HG03039 (cell line): ENCODE measurements around the gene DNAI4.
A peak's percentile ranks its signal among the peaks of the same experiment; 100 is the strongest.
"Not testable (repeated sequence)": the region's sequence is repeated elsewhere in the genome, so short reads cannot be mapped to it uniquely, and the experiment has no call there.

Experiments used
- ATAC-seq: cut with Tn5 transposase; IDR thresholded peaks from one replicate; pipeline ENCODE4 v1.9.1; 2021; ENCODE audit warnings: mild to moderate bottlenecking, moderate library complexity; ENCODE audit not compliant: unreplicated experiment

DNAI4 gene

GRCh38 chr1:66929999-66930822 lies 5.6 kb upstream of the DNAI4 start:
- peak; percentile 69 for ATAC-seq

DNA sequence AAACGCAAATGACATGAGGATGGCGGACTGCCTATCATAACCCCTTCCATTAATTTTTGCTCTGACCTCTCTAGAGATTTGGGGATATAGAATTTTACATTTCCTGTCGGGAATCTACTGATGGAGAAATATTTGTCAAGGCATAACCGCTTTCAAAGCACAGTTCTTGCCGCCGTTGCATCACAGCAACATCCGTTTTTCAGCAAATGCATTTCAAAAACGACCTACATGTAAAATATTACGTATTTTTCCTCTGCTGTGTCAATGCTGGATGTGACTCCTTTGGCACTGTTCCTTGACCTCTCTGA lies 5.0 kb upstream of the DNAI4 start:
- ATAC-seq = no peak

GRCh38 chr1:66929146-66929688 lies 4.6 kb upstream of the DNAI4 start:
- ATAC-seq = no peak

DNA sequence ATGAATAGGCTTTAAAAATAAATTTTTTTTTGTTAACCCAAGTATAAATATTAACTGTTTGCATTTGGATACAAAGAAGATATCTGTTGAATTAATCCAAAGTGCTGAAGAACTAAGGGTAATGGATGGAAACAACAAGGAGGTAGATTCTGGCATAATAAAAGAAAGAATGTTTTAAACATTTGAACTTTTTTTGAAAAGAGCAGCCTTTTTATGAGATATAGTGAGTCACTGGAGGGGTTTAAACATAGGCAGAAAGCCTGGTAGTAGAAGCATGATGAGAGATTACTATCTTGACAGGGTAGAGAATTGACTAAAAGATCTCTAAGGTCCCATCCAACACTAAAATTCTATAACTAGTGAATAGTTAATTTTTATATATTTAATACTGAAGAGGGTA lies 2.9 kb upstream of the DNAI4 start:
- ATAC-seq = no peak

DNA sequence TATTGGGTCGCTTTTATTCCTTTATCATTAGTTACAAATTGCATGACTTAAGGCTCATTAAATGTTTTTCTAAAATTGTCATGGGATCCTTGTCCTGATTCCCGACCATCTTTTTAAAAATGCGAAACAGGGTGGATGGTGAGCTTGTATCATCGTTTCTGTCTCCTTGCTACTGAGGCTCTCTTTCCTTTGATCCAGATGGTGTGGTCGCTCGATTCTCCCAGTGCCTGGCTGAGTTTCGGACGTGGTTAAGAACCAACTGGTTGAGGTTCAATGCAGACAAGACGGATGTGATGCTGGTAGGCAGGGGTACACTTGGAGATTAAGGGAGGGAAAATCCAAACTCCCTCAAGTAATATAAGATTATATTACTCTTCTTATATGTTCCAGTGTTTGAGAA lies 1.3 kb upstream of the DNAI4 start:
- ATAC-seq = no peak

DNA sequence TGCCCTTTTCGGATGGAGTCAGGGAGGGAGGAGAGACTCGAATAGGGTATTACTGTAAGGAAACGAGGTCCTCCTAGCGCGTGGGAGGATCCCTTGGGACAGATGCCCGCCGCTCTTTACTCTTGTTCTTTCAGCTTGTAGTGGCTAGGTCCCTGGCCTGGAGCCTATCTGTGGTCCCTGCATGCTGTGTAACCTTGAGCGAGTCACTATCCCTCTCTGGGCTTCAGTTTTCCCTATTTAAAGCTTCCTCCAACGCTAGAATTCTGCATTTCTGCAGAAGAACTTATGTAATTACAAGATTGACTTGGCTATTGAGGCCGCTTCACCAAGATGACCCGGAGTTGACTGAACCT lies 878 bp upstream of the DNAI4 start:
- no peak for ATAC-seq

DNA sequence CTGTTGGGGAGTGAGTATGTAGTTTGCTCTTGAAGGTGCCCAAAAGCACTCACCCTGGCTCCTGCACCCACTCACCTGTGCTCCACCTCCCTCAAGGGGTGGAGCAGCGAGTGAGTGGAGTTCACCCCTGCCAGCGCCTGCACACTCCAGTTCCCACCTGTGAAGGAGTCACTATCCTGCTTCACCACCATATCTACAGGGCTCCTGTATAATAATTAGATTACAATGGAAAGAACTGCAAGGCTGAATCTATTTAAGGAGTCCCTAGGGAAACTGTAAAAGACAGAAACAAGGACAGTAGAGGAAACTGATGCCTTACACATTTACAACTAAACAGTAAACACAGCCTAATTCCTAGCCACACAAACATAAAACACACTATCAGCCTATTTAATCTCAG lies 4.1 kb downstream of the DNAI4 start:
- ATAC-seq = no peak

DNA sequence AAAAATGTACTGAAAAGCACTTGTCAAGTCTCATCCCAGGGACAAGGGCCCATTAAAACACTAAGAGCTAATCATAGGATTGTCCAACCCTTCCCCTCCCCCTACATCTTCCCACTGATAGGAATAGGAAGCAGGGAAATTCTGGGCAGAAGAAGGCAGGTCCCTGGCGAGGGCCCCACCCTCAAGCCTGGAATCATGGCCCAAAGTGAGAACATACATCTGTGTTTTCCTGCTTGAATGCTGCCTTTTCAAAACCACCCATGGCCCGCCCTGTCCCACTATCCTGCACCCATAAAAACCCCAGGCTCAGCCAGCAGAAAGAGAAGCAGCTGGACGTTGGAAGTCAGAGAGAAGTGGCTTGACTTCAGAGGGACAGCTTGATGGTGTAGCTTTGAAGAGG lies 4.8 kb downstream of the DNAI4 start:
- ATAC-seq = no peak

GRCh38 chr1:66919063-66919462 lies 5.6 kb downstream of the DNAI4 start:
- ATAC-seq = no peak

- no peak for ATAC-seq
These were observed 7.2 kb downstream of the DNAI4 start for GRCh38 chr1:66917476-66917875.

DNA sequence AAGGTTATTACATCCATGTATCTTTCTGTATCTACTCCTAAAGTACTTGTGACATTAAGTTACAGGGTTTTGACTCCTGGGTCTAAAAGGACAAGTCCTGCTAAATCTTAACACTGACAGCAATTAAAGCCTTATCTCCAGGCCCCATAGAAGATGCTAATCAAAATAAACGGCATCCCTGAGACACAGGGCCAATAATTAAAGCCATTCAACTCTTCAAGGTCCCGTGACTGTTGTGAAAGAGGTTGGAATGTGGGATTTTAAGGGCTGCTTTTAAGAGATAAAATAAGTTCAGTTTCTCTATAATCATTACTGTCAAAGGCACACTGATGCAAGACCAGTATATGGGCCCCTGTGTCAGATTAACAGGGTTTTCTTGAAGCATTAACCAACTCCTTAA lies 8.3 kb downstream of the DNAI4 start:
- no peak for ATAC-seq

- not testable (repeated sequence) for ATAC-seq
These were observed 9.5 kb downstream of the DNAI4 start for GRCh38 chr1:66915203-66915602.

- no peak for ATAC-seq
These were observed 30.9 kb downstream of the DNAI4 start for GRCh38 chr1:66893712-66894111.

GRCh38 chr1:66890621-66891020 lies 34.0 kb downstream of the DNAI4 start:
- ATAC-seq = no peak

GRCh38 chr1:66889030-66889429 lies 35.6 kb downstream of the DNAI4 start:
- no peak for ATAC-seq

DNA sequence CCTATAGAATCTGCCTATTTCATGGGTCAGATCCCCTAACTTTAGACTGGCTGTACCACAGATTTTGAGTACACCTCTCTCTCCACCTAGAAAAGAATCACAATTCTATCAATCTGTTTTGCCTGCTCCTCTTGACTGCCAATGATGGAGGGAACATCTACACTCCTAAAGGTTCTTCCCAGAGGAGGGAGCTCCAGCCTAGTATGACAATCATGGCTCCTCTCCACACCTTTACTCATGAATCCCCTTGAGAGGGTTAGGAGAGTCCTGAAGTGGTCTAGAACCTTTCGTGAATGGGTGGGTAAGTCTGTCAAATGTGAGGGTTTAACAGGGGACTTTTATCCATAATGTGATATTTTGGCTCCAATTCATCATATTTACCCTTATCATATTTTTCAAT lies 48.0 kb downstream of the DNAI4 start:
- no peak for ATAC-seq

- no peak for ATAC-seq
These were observed 51.5 kb downstream of the DNAI4 start for GRCh38 chr1:66873111-66873510.

DNA sequence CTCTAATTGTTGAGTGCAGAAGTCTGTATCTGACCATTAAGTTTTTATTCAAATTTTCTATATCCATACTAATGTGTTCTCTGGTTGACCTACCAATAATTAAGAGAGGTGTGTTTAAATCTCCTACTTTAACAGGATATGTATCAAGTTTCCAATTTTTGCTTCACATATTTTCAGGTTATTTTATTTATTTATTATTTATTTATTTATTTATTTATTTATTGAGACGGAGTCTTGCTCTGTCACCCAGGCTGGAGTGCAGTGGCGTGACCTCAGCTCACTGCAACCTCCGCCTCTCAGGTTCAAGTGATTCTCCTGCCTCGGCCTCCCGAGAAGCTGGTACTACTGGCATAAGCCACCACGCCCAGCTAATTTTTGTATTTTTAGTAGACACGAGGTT lies 52.6 kb downstream of the DNAI4 start:
- ATAC-seq = not testable (repeated sequence)

DNA sequence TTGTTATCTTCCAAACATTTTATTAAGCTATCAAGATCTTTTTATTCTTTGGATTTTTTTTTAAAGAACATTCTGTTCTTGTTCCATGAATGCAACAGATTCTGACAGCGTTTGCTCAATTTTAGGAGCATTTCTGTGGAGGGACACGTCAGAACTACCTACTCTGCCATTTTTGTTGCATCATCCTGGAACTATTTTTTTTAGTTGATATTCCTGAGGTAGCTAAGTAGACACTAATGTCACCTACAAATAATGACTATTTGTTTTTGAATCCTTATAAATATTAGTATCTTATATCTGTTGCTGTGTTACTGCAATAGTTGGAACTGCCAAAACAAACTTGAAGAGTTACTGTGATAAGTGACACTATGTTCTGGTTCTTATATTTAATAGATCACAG lies 57.2 kb downstream of the DNAI4 start:
- ATAC-seq = no peak

- no peak for ATAC-seq
These were observed 64.1 kb downstream of the DNAI4 start for GRCh38 chr1:66860529-66860928.

DNA sequence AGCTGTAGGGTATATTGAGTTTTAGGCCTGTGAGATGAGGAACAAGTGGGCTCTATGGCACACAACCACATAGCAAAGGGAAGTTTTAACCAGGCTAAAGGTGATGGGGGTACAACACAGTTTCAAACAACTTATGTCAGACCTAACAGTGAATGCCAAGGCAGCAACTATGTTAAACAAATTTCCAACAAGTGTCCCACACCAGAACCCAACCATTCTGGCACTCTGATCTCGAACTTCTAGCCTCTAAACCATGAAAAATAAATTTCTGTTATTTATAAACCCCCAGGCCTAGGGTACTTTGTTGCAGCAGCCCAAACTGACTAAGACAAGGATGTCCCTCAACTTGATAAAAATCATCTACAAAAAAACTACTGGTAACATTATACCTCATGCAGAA lies 71.3 kb downstream of the DNAI4 start:
- ATAC-seq = no peak

DNA sequence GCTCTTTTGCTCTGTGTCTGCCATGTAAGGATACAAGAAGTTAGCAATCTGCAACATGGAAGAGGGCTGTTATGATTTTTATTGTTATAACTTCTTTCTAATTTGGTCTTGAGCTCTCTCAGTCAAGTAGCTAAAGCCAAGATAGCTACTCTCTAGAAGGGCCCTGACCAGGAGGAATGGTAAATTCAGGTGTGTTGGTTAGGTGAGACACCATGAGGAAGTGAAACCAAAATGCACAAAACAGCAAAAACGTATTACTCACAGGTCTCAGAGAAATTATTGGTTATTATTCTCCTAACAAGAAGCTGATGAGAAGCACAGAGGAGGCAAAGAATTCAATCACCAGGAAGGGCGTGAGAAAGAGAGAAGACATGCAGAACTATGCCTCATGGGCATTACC lies 71.8 kb downstream of the DNAI4 start:
- ATAC-seq = no peak

DNA sequence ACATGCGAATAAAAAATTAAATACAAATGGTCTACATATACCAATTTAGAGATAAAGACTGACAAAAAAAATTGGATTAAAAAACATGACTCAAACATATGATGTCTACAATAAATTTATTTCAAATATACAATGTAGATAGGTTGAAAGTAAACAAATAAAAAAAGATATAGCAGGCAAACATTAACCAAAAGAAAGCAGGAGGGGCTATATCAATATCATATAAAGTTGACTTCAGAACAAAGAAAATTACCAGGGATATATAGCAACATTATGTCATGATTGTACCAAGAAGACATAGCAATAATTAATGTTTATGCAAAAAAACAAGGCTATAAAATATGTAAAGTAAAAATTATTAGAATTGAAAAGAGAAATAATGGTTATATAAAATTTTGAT lies 73.7 kb downstream of the DNAI4 start:
- no peak for ATAC-seq
